ENCODE data around the gene ARHGAP26.

- TF ChIP-seq CTCF (IDR thresholded peaks at IDR 0.05): no peak
- TF ChIP-seq POLR2AphosphoS5 (IDR thresholded peaks at IDR 0.05): peak in 1 of 4 donors; percentile 33
Observed at GRCh38 chr5:143061161-143061945, 291.2 kb downstream of the ARHGAP26 start.

All from sigmoid colon (tissue), 4 donors.